ENCODE data around the gene GNPTAB.
"Not testable (repeated sequence)": the region's sequence is repeated elsewhere in the genome, so short reads cannot be mapped to it uniquely, and the experiment has no call there.

GNPTAB gene

GRCh38 chr12:101830367-101831325, at the start of gene GNPTAB:
Gene GNPTAB, minus strand, starts transcription at chr12:101830959. Its CDS starts 284 bp downstream, at chr12:101830675.
- peak; percentile 77 for DNase-seq

- no peak for DNase-seq
Measured at GRCh38 chr12:101878243-101878821, 47.6 kb upstream of the GNPTAB start.

GRCh38 chr12:101877806-101878242, 47.1 kb upstream of the GNPTAB start:
- no peak for DNase-seq

- DNase-seq, result peak; percentile 57
Measured at GRCh38 chr12:101876861-101877805, 46.4 kb upstream of the GNPTAB start, which contains the start of gene DRAM1. Gene DRAM1, plus strand, starts transcription at chr12:101877580. Its CDS starts 210 bp downstream, at chr12:101877790.

- DNase-seq, result no peak
Measured at GRCh38 chr12:101876322-101876860, 45.6 kb upstream of the GNPTAB start.

GRCh38 chr12:101875162-101875561, 44.4 kb upstream of the GNPTAB start:
- DNase-seq, result no peak

- DNase-seq, result no peak
Measured at GRCh38 chr12:101870925-101871324, 40.2 kb upstream of the GNPTAB start.

- not testable (repeated sequence) for DNase-seq
Measured at GRCh38 chr12:101867619-101868018, 36.9 kb upstream of the GNPTAB start.

- no peak for DNase-seq
Measured at GRCh38 chr12:101866615-101867373, 36.0 kb upstream of the GNPTAB start.

- DNase-seq, result no peak
Measured at GRCh38 chr12:101863981-101864380, 33.2 kb upstream of the GNPTAB start.

- DNase-seq, result no peak
Measured at GRCh38 chr12:101862245-101862644, 31.5 kb upstream of the GNPTAB start.

GRCh38 chr12:101861688-101862087, 30.9 kb upstream of the GNPTAB start:
- DNase-seq, result not testable (repeated sequence)

GRCh38 chr12:101859664-101860607, 29.2 kb upstream of the GNPTAB start:
- DNase-seq, result no peak

- DNase-seq, result no peak
Measured at GRCh38 chr12:101858361-101858760, 27.6 kb upstream of the GNPTAB start.

GRCh38 chr12:101857043-101857558, 26.3 kb upstream of the GNPTAB start:
- no peak for DNase-seq

- DNase-seq, result not testable (repeated sequence)
Measured at GRCh38 chr12:101856614-101857013, 25.9 kb upstream of the GNPTAB start.

- no peak for DNase-seq
Measured at GRCh38 chr12:101855976-101856375, 25.2 kb upstream of the GNPTAB start.

GRCh38 chr12:101855364-101855884, 24.7 kb upstream of the GNPTAB start:
- no peak for DNase-seq

GRCh38 chr12:101854747-101855146, 24.0 kb upstream of the GNPTAB start:
- no peak for DNase-seq

- DNase-seq, result no peak
Measured at GRCh38 chr12:101852998-101853397, 22.2 kb upstream of the GNPTAB start.

Measured in SIG-M5 (cell line).